ENCODE data around the gene SLC38A5. TPM values are rescaled to one million over a fixed set of nuclear protein-coding genes. Genes with fewer than 3 reads are reported as not detected.

The SLC38A5 gene
- total and polyA plus RNA-seq, 2 of the 13 experiments (the other 11 are each of a cell fraction or from before 2014, with no cell fraction given) = 46.1 to 73.4 TPM

DNA sequence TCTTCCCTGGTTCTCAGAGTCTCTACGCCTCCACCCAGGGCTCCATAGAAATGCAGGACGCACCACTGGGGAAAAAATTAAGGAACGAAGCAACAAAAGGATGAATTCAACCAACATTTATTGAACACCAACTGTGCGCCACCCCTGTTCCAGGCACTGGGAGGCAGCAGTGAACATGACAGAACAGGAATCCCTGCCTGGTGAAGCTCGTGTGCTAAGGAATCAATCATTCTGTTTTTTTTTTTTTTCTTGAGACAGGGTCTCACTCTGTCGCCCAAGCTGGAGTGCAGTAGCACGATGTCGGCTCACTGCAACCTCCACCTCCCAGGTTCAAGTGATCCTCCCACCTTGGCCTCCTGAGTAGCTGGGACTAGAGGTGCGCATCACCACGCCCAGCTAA lies 4.1 kb upstream of the SLC38A5 start (continued):
- TF ChIP-seq, protein P1, sequence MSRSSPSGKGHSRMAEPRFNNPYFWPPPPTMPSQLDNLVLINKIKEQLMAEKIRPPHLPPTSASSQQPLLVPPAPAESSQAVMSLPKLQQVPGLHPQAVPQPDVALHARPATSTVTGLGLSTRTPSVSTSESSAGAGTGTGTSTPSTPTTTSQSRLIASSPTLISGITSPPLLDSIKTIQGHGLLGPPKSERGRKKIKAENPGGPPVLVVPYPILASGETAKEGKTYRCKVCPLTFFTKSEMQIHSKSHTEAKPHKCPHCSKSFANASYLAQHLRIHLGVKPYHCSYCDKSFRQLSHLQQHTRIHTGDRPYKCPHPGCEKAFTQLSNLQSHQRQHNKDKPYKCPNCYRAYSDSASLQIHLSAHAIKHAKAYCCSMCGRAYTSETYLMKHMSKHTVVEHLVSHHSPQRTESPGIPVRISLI (CRISPR knock-in tag; IDR thresholded peaks at IDR 0.05; ENCODE audit: borderline replicate concordance) = 0 out of 2 replicates have a peak, but pooled peaks have one; percentile 34
- TF ChIP-seq, protein P2, sequence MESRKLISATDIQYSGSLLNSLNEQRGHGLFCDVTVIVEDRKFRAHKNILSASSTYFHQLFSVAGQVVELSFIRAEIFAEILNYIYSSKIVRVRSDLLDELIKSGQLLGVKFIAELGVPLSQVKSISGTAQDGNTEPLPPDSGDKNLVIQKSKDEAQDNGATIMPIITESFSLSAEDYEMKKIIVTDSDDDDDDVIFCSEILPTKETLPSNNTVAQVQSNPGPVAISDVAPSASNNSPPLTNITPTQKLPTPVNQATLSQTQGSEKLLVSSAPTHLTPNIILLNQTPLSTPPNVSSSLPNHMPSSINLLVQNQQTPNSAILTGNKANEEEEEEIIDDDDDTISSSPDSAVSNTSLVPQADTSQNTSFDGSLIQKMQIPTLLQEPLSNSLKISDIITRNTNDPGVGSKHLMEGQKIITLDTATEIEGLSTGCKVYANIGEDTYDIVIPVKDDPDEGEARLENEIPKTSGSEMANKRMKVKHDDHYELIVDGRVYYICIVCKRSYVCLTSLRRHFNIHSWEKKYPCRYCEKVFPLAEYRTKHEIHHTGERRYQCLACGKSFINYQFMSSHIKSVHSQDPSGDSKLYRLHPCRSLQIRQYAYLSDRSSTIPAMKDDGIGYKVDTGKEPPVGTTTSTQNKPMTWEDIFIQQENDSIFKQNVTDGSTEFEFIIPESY (CRISPR knock-in tag; IDR thresholded peaks at IDR 0.05) = peak; percentile 87
- no peak for TF ChIP-seq TSC22D2 (CRISPR knock-in tag; IDR thresholded peaks at IDR 0.05; ENCODE audit: borderline replicate concordance)

DNA sequence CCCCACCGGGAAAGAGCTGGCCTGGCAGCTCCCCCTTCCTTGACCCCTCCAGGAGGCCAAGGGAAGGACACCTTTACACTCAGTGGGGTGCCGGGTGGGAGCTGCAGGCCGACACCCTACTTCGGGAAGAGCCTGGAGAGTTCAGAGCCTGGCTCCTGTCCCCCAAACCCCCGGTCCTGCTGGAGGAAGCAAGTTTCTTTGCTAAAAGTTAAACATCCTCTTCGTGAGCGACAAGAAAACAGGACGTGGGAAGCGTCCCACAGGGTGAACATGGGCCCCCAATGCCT lies 3.6 kb upstream of the SLC38A5 start:
- H3K27ac ChIP-seq (ENCODE audit: extremely low read length, insufficient read depth, low read length) = no peak overlapping the region
- peaks cover 24% of the 10 kb centered on the region for H3K79me2 ChIP-seq (ENCODE audit: insufficient read depth, low read length)
- H3K4me1 ChIP-seq (ENCODE audit: insufficient read depth, low read length) = peaks cover 62% of the 10 kb centered on the region
- BruUV-seq (replicated peaks) = no TSS peak
- CTCF ChIA-PET (ENCODE audit: low intra/inter-chr PET ratio, low total read pairs) = interaction anchor here (1.8 kb wide), 1 partner anchor 20 kb away, joined by 4 read pairs; no protein-coding TSS in a partner anchor
- 0 out of 2 replicates have a peak overlapping the region, but pooled peaks have one; percentile 3 for H3K4me2 ChIP-seq (ENCODE audit: low read depth, low read length)
- 87% methylated on average over 5 of the region's 9 CpGs for WGBS (ENCODE audit: low lambda C conversion rate)
- no peak overlapping the region for H3K4me3 ChIP-seq (replicated peaks in 1 of 3; ENCODE audit: insufficient read depth in 1 of 3, low read depth in 2 of 3, low read length in 3 of 3)
- no peak overlapping the region for H2AFZ ChIP-seq (ENCODE audit: low read length)
- ATAC-seq (no peak), FAIRE-seq (no peak), DNase-seq (ENCODE audit: low spot score) (no peak)
- no peaks in the 10 kb centered on the region; a peak in 1 of 5 replicates for H3K27me3 ChIP-seq (ENCODE audit: control insufficient read depth in 1 of 2, insufficient read depth in 2 of 2, low read length in 2 of 2)
- in situ Hi-C loops (cut with HindIII; ENCODE audit: extremely low pct_ligation_motif_present, low pct_unique_long_range_greater_than_20kb) = no loop called here
- intact Hi-C loops (cut with micrococcal nuclease; ENCODE audit: unreplicated experiment) = loop anchor here (5.0 to 10.0 kb wide), 2 partner anchors 34 to 61 kb away; partner anchors contain the start of genes PORCN and TBC1D25
- POLR2A ChIA-PET = interaction anchor here (1.1 kb wide), 1 partner anchor 49 kb away, joined by 3 read pairs; no protein-coding TSS in a partner anchor
- H3K9ac ChIP-seq (ENCODE audit: insufficient read depth, low read depth, low read length) = no peak overlapping the region
- no peaks in the 10 kb centered on the region; a peak in 1 of 5 replicates for H3K36me3 ChIP-seq (replicated peaks in 1 of 2; ENCODE audit: control insufficient read depth in 1 of 2, insufficient read depth in 2 of 2, low read length in 2 of 2)
- H3K9me3 ChIP-seq (ENCODE audit: low read length) = no peaks in the 10 kb centered on the region
- no peaks in the 10 kb centered on the region for H4K20me1 ChIP-seq (ENCODE audit: insufficient read depth, low read length)
- TF ChIP-seq, protein P3, sequence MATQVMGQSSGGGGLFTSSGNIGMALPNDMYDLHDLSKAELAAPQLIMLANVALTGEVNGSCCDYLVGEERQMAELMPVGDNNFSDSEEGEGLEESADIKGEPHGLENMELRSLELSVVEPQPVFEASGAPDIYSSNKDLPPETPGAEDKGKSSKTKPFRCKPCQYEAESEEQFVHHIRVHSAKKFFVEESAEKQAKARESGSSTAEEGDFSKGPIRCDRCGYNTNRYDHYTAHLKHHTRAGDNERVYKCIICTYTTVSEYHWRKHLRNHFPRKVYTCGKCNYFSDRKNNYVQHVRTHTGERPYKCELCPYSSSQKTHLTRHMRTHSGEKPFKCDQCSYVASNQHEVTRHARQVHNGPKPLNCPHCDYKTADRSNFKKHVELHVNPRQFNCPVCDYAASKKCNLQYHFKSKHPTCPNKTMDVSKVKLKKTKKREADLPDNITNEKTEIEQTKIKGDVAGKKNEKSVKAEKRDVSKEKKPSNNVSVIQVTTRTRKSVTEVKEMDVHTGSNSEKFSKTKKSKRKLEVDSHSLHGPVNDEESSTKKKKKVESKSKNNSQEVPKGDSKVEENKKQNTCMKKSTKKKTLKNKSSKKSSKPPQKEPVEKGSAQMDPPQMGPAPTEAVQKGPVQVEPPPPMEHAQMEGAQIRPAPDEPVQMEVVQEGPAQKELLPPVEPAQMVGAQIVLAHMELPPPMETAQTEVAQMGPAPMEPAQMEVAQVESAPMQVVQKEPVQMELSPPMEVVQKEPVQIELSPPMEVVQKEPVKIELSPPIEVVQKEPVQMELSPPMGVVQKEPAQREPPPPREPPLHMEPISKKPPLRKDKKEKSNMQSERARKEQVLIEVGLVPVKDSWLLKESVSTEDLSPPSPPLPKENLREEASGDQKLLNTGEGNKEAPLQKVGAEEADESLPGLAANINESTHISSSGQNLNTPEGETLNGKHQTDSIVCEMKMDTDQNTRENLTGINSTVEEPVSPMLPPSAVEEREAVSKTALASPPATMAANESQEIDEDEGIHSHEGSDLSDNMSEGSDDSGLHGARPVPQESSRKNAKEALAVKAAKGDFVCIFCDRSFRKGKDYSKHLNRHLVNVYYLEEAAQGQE (IDR thresholded peaks at IDR 0.05; ENCODE audit: borderline replicate concordance in 1 of 2, low read depth in 1 of 2, low read length in 2 of 2) = no peak
- TF ChIP-seq HOXA3 (CRISPR knock-in tag; IDR thresholded peaks at IDR 0.05) (no peak), NONO (IDR thresholded peaks at IDR 0.05) (no peak), NONO (CRISPR knock-in tag; conservative IDR thresholded peaks at IDR 0.05) (no peak), SMARCC2 (IDR thresholded peaks at IDR 0.05) (no peak), HOXA5 (CRISPR knock-in tag; IDR thresholded peaks at IDR 0.05) (no peak), PHF20 (CRISPR knock-in tag; IDR thresholded peaks at IDR 0.05) (no peak), HNRNPLL (IDR thresholded peaks at IDR 0.05; ENCODE audit: low read depth, low read length, poor library complexity, severe bottlenecking) (no peak), ZNF253 (CRISPR knock-in tag; IDR thresholded peaks at IDR 0.05; ENCODE audit: borderline replicate concordance) (no peak), HNF4A (CRISPR knock-in tag; IDR thresholded peaks at IDR 0.05) (no peak), ARHGAP35 (CRISPR knock-in tag; IDR thresholded peaks at IDR 0.05; ENCODE audit: borderline replicate concordance) (no peak), ZMYM4 (CRISPR knock-in tag; IDR thresholded peaks at IDR 0.05) (no peak), CREM (IDR thresholded peaks at IDR 0.05) (no peak), CREM (CRISPR knock-in tag; IDR thresholded peaks at IDR 0.05) (no peak)

Measured in HepG2 (cell line).